Hematopoietic multipotent progenitor cell (in vitro differentiated cells): ENCODE data around the gene CERKL. TPM values are rescaled to one million over a fixed set of nuclear protein-coding genes. Genes with fewer than 3 reads are reported as not detected.

ENCODE experiments used
- DNase-seq, 3 donors: peaks; one replicate each; pipeline ENCODE4 v3.0.0-alpha.2; 2011 to 2015; ENCODE audit warnings: low read depth in 2 of 3, low spot score in 2 of 3
- total RNA-seq: library from RNA; depleted of rRNA; stranded (reverse); fragments of >200 nt; gene quantifications from one replicate; pipeline ENCODE4 v1.2.3, GENCODE V29; 2012

Gene CERKL
- total RNA-seq, 1 donor, result under 0.01 TPM

DNA sequence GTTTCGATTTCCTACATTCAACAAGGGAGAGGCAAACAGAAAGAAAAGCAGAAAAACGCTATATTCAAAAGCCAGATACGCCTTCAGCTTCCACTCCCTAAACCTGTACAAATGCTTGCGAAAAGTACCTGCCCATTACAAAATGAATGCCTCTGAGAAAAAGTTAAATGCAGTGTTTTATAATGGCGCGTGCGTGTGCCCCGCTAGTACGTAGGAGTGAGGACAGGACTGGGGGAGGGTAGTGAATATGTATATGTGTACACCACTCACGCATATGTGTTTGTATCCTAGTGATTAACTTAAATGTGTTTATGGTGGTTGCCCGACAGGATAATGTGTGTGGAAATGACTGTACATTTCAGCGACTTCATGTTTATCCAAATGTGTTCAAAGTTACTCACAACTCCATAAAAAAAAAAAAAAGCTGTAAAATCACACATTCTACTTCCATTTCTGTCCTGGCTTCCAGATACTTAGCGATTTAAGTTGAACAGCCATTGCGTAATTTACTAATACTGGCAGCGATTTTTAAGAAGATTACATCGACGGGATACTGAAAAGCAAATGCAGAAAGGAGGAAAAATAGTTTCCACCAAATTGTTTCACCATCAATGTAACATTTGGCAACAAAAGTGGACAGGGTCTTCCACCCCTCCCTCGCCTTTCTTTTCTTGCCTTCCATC lies 22.1 kb upstream of the CERKL start:
- no peak for DNase-seq

DNA sequence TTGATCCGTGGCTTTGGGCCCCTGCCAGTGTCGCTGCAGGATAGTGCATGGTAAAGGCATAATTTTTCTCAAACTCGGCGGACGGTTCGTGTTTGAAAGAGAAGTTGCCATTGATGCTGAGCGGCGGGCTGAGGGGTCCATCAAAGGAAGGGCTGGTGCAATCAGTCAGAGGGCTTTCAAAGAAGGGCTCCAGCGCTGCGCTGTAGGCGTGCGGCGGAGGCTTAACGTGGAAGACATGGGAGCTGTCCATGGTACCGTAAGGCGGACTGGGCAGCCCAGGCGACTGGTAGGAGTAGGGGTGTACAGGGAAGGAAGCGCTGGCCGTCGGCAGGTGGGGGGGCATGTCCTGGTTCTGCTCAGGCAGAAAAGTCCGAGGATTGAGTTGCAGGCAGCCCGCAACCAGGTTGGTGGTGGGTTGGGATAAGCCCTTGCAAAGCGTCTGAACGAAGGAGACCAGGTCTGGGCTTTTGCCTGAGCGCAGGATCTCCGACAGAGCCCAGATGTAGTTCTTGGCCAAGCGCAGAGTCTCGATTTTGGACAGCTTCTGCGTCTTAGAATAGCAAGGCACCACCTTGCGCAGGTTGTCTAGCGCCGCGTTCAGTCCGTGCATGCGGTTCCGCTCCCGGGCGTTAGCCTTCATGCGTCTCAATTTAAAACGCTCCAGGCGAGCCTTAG lies 21.1 kb upstream of the CERKL start:
- peak; percentile 17 to 88 (median 82) for DNase-seq

DNA sequence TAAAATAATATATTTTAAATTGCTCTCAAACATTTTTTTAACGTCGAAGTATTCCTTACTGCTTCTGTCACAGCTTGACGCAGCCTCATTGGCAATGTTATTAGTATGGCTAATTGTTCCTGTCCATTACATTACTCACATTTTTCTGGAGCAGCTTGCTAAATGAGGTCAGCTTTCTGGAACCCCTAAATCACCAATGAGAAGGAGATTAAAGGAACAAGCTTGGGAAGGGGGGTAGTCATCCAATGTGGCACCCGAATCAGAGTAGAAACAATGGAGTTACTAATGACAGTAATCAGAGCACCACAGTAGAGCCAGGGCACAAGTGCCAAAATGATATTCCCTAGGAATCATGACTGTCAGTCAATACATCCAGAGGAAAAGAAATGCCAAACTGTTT lies 18.3 kb upstream of the CERKL start:
- no peak for DNase-seq

DNA sequence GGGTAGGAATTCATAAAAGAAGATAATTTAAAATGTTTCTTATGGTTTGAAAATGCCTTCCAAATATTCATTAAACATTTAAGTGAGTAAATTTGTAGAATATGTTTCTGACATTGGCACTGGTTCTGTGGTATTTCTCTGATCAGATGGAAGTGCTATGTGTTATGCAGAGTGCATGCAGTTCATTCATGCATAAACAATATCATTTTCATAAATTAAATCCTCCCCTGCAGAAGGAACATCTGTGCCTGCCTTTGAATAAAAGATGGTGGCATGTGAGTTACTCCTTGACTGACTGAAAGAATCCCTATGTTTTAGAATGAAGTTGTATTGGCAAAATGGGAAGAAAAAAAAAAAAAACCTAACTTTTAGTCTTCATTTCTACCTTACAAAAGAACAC lies 17.6 kb upstream of the CERKL start:
- DNase-seq, result no peak

DNA sequence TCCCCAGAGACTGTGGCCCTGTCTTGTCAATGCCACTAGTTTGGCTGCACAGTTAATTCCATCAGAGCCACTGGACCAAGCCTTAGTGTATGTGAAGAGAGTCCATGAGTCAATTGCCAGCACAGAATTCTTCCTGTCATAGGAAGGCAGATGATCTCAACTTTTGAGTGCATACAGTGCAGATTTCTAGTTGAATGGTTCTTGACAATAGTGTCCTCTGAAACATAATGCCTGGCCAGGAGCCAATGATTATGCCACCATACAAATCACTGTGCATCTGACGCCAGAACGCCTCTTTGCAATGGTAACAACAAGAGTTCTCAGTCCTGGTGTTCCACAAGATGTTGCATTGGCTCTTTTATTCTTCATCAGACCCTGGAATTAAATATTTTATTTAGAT lies 16.3 kb upstream of the CERKL start:
- no peak for DNase-seq

DNA sequence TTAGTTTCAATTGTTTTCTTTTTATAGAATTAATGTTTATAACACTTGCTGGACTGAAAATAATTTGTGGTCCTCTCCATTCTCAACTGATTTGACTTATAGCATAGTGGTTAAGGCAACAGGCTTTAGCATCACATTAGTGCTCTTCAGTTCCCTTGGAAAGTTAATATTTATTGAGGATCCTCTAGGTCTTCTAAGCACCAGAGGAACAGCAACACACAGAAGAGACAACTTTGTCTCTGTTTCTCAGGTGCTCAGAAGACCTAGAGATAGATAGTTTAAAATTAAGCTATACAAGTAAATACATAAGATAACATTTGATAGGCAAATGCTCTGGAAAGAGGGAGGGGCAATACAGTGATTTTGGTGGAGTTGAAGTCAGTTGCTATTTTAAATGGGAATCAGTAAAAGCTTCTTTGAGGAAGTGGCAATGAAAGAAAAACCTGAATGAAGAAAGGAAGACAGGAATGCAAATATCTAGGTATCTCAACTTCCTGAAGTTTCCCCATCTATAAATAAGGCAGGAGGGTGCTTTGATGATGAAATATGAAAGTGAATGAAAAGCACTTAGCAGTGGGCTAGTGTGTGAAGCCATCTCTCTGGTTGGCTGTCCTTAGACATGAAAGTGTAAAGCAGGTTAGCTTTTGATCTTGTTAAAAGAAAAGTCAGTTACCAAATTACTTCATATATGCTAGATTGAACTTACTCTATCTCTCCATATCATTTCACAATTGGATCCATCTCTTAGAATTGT lies 15.5 kb upstream of the CERKL start:
- no peak for DNase-seq

DNA sequence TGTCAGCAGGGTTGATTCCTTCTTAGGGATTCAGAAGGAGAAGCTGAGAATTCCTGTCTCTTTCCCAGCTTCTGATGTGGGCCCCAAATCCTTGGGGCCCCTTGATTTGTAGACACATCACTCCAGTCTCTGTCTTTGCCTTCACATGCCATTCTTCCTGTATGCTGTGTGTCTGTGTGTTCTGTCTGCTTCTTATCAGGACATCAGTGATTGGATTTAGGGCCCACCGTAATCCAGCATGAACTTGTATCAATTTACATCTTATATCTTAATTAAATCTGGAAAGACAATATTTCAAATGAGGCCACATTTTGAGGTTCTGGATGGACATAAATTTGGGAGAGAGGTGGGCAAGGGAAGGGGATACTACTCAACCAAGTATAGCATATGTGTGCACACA lies 13.7 kb upstream of the CERKL start:
- DNase-seq, result no peak

DNA sequence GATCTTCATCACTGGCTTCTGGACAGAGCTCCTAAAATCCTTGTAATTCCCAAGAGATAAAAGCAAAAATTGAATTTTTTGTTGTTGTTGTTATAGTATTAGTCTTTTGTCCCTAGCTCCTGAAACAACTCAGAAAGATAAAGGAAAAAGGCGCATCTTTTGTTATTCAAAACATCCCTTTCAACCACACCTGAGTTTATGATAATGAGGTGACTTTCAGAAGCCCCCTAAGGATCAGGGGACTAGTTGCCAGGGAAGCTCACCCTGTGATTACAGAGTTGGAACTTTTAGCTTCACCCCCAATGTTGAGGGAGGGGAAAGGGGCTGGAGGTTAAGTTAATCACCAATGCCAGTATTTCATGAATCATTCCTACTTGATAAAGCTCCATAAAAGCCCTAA lies 10.3 kb upstream of the CERKL start:
- no peak for DNase-seq

DNA sequence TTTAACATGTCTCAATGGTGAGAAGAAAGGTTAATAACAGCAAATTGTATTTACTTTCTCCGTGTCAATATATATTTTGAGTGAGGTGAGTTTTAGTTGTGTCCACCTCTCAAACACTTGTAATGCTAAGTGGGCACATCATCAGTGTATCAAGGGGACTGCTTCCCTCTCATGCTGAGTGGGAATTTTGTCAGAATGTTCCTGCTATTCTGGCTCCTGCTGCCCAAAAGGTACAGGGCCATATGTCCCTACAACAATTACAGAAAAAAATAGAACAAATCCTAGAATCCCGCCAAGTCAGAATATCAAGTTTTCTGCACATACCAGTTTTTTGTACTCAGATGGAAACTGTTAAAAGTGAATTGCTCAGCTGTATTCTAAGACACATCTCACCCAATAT lies 5.4 kb upstream of the CERKL start:
- DNase-seq, result no peak

DNA sequence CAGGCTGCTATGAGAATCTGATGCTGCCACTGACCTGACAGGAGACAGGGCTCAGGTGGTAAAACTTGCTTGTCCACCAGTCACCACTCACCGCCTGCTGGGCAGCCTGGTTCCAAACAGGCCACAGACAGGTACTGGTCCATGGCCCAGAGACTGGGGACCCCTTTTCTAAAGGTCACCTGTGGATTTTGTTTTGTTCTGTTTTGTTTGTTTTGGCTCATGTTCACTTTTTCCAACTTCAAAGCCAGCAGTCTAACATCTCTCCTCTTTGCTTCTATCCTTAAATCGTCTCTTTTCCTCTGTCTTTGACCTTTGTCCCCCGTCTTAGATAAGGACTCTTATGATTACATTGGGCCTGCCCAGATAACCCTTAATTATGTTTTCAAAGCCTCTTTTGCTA lies 3.3 kb upstream of the CERKL start:
- no peak for DNase-seq

DNA sequence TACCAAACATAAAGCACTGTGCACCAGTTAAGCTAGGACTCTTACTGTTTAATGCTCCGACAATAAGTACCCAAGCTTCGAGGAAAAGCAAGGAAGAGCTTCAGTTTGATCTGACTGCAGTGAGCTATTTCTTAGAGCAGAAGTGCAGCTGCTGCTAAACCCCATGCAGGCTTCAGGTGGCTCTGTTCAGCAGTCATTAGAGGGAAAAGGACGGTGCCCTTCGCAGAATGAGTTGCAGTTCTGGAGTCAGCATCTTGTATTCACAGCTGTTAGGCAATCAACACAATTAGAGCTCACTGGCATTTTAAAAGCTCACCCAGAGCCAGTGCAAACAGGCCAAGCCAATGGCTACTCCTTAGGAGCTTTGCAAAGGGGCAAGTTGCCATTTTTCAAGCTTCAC lies 1.5 kb upstream of the CERKL start:
- DNase-seq, result no peak

DNA sequence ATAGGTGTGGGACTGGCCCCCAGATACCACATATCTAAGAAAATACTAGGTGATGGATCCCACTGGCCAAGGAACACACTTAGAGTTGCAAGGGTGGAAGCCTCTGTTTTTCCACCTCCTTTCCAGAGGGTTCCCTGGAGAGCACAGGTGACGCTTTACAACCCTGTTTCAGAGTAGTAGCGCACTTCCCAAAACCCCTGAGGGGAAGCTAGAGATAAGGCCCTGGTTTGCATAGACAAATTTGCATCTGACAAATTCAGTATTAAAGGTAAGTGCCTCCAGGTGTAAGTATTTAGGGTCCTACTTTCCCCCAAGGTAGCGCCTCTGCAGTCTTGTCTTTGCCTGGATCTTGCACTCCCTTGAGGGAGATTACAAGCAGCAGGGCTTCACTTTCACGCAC lies 474 bp upstream of the CERKL start:
- DNase-seq, result no peak

DNA sequence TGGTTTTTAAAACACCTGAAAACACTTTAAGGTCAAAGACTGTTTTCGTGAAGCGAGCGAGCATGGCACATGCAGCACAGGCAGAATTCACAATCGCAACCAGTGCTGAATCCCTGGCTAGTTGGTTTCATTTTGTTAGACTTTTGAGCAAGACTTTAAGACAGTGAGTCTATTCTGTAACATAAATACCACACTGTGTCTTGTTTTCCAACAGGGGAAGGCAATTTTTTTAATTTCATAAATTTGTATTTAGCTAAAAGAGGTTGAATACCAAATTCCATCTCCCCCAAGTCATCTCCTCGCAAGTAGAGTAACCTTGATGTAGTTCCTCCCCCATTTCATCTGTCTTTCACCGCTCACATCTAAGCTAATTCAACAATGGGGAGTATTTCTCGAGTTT lies 1.4 kb downstream of the CERKL start:
- no peak for DNase-seq

DNA sequence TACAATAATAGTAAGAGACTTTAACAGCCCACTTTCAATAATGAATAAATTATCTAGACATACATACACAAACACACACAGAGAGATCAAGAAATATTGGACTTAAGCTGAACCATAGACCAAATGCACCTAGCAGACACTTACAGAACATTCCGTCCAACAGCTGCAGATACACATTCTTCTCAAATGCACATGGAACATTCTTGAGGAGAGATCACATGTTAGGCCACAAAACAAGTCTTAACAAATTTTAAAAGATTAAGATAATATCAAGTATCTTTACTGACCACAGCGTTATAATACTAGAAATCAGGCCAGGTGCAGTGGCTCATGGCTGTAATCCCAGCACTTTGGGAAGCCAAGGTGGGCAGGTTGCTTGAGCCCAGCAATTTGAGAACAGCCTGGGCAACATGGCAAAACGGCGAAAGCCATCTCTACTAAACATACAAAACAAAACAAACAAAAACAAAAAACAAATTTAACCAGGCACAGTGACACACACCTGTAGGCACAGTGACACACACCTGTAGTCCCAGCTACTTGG lies 7.4 kb downstream of the CERKL start:
- DNase-seq, result no peak

DNA sequence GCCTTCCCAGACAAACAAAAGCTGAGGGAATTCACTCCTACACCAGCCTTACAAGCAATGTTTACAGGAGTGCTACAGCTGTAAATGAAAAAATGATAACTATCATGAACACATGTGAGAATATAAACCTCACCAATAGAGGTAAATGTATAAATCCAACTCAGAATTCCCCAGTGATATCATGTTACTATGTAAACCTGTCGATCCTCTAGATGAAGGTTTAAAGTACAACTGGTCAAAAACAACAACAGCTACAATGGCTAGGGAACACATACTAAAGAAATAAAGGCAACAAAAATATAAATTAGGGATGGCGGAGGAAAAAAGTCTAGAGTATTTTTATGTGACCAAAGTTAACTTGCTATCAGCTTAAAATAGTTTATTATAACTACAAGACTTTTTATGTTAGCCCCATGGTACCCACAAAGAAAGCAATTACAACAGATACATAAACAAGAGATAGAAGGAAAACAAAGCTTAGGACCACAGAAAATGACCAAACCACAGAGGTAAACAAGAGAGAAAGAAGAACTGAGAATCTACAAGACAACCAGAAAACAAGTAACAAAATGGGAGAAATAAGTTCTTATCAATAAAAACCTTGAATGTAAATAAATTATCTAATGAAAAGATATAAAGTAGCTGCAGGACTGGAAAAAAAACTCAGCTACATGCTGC lies 8.3 kb downstream of the CERKL start:
- DNase-seq, result no peak

DNA sequence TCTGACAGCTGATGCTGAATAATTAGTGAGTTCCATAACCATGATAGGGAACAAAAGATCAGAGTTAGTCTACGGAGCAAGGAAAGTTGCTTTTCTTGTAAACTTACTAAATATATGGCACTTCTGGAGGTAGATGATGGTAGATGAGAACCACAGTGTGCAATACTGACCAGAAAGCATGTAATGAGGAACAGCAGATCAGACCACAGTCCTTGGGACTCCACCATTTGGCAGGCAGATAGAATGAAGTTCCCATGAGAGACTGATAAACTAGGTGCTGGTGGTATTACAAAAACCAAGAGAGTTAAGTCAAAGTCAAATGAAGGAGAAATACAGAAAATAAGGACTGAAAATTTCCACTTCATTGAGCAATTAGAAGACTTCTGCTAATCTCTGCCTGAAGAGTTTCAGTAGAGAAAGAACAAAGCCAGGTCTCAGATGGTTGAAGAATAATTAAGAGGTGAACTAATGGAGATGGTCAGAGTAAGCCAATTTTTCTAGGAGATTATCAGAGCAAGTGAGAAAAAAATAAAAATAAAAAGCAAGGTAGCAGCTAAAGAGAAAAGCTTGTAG lies 10.4 kb downstream of the CERKL start:
- DNase-seq, result no peak

DNA sequence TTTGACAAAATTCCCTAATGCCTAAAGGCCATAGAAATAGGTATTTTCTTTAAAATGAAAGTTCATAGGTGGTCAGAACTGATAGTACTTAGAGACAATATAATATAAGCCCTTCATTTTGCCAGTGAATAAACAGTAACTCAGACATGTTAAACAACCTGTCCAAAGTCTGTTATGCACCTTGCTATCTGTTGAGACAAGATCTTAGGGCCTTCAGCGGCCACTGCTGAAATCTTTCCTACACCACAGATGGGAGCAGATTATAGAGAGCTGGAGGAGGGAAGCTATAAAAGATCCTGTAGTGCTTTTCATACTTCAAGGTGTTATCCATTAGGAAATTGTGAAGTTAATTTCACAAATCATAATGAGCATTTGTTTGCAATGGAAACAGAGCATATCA lies 13.8 kb downstream of the CERKL start:
- no peak for DNase-seq

DNA sequence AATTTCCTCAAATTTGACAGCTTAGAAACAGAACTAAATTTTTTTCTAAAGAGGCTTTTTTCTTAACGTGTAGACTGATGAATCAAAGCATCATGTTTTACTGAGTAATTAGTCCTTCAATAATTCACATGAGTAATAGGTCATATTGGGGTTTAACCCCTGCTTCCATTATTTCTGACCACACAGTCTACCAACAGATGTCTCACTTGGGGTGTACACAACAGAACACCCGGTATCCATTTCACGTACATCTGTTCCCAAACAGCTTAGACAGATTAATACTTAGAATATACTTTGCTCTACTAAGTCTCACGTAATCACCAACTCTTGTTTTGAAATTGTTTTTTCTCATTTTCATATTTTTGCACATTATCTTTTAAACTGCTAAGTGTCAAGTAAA lies 14.8 kb downstream of the CERKL start:
- no peak for DNase-seq

DNA sequence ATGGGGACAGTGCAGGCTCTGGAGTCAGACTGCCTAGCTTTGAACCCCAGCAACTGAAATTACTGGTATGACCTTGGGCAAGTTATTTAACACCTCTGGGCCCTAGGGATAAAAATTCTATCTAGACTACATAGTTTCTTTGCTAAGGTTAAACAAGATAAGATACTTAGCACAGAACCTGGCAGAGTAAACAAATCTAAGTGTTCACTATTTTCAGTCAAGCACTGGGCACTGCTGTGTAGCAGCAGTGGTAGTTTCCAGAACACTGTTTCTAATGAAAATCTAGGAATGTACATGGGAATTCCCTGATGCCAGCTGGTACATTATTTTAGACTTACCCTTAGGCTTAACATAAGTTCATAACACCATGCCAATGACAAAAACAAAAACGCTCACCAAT lies 17.2 kb downstream of the CERKL start:
- DNase-seq, result no peak

DNA sequence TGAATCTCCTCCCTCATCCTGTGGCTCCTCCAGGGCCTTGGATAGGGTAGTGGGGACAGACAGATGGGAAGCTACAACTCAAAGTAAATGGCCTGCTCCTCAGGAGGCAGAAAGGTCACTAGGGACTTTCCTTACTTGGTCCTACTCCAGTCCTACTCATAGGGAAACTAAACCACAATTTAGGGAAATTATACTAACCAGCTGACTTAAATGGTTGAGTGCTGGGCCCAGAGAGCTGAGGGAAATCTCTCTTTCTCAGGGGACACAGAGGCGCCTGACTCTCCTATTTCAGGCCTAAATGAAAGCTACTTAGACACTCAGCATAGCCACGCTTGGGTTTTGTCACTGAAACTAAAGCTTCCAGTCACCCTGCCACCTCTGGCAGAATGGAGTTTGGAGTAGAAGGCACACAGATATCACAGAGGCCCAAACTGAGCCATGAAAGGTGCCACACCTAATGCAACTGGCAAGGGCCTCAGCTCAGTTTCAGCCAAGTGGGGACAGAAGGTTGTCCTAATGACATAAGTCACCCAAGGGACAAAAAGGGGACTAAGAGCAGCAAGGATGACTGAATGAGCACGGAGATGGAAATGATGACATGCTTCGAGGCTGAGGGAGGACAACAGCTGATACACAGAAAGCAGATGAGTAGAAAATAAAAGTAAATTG lies 24.0 kb downstream of the CERKL start:
- DNase-seq, result no peak
